DMS53 treated with DMSO at 0.1 percent for 48 hours (cell line): ENCODE data around the gene HES5.

ENCODE experiments used
- DNase-seq: peaks from one replicate; lab custom pipeline; 2025; ENCODE audit not compliant: unreplicated experiment; lab: John Stamatoyannopoulos, UW

The HES5 gene

GRCh38 chr1:2516124-2516523, 13.9 kb downstream of the HES5 start:
- DNase-seq, result no peak

DNA sequence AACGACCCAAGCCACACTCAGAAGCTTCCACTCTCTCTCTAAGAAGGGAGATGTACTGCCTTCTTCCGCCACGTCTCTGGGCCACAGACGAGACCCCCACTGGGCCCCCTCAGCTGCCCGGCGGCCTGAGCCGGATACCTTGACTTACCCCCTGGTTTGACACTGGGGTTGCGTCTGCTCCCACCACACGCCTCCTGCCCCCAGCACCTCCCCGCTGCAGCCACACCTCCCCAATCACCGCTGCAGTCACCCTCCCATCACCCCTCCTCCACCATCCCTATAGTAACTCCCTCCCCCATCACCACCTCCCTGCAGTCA, 14.3 kb downstream of the HES5 start:
- no peak for DNase-seq

- DNase-seq, result no peak
These were observed 14.9 kb downstream of the HES5 start for GRCh38 chr1:2514863-2515762.

DNA sequence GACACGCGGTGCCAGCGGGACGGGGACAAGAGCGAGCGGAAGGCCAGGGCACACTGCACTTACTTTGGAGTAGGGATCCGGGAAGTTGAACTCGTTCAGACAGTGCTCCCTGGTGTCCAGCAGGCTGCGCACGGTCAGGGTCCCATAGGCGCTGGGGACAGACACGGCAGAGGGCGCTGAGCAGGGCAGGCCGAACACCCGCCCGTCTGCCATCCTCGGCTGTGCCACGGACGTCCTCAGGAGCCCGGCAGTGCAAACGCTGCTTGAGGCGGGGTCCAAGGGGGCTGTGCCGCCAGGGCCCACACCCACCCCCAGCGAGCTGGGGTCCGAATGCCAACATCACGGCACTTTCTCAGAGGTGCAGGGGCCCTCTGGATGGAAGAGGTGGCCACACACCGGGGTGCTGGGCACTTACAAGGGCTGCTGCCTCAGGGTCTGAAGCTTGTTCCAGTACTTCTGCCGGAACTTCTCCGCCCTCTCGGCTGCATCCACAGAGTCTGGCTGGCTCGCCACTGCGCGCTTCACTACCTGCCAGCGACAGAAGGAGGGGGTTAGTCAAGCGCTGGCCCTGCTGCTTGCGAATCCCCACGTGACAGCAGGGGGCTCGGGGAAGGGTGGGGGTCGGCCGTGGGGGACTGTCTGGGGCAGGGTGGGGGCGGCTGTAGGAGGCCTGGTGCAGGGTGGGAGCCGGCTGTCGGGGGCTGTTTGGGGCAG, 16.0 kb downstream of the HES5 start:
- DNase-seq, result no peak

DNA sequence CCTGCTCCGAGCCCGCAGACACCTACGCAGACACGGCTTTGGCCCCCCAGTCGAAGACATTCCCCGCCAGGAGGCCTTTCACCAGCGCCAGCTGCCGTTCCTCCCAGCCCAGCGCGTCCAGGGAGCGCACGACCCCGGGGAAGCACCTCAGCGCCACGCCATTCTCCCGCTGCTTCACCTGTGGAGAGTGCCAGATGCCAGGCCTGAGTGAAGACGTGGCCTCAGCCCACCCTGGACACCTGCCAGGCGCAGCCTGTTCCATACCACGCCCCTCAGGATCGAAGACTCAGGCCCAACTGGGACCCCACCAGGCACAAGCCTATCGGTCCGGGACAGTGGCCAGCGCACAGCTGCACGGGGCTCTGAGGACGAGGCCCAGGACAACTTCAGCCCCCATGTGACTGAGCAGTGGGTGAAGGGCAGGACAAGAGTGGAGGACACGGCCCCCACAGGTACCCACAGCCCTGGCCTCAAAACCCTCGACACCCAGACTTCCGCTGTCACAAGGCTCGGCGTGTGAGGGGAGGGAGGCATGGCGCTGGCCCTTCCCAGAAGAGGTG, 17.1 kb downstream of the HES5 start:
- DNase-seq, result no peak

- no peak for DNase-seq
These were observed 19.5 kb downstream of the HES5 start for GRCh38 chr1:2510366-2511155.

DNA sequence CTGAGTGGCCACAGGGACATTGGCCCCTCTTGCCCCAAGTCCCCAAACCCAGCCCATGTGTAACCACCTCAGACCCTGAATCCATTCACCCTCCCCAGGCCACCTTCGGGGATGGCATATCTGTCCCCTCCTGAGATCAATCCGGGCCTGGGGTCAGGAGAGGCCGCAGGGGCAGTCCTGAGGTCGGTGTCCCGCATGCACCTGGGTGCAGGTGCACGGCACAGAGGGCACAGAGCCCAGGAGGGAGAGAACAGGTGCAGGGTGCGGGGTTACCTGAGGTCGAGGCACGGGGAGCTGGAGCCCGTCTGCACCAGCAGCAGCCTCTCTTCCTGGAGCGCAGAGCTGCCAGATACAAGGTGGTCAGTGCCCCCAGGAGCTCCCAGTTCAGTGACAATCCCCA, 20.5 kb downstream of the HES5 start:
- no peak for DNase-seq

GRCh38 chr1:2508751-2509150, 21.3 kb downstream of the HES5 start:
- DNase-seq, result no peak

- no peak for DNase-seq
These were observed 21.9 kb downstream of the HES5 start for GRCh38 chr1:2508180-2508579.

DNA sequence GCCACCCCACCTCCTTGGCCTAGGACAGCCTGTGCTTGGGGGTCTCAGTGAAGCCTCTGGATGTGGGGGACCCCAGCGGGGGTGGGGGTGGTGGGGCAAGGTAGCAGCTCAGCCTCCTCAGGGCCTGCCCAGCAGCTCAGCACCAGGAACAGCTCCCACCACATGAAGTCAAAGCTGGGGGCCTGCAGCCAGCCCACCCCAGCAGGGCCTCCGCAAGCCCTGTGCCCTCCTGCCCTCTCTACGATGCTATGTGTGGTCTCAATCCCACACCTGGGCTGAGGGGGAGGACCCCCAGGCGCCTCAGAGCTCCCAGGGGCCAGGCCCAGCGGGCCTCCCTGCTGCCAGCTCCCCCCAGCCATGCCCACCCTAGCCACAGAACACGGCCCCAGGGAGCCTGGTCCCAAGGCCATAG, 22.3 kb downstream of the HES5 start:
- no peak for DNase-seq

- no peak for DNase-seq
These were observed 23.0 kb downstream of the HES5 start for GRCh38 chr1:2506901-2507565.

GRCh38 chr1:2506007-2506860, 23.8 kb downstream of the HES5 start:
- no peak for DNase-seq

- DNase-seq, result no peak
These were observed 24.5 kb downstream of the HES5 start for GRCh38 chr1:2505461-2505994.

DNA sequence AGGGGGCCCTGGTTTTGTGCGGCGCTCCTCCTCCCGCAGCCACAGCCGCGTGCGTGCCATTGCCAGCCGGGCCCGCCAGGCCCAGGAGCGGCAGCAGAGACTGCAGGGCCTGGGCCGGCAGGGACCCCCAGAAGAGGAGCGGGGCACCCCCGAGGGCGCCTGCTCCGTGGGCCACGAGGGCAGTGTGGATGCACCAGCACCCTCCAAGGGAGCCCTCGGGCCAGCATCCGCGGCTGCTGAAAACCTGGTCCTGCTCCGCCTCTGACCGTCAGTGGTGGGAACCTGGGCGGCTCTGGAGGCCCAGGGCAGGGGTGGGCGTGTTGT, 25.2 kb downstream of the HES5 start:
- no peak for DNase-seq

GRCh38 chr1:2504225-2504948, 25.7 kb downstream of the HES5 start:
- DNase-seq, result no peak

DNA sequence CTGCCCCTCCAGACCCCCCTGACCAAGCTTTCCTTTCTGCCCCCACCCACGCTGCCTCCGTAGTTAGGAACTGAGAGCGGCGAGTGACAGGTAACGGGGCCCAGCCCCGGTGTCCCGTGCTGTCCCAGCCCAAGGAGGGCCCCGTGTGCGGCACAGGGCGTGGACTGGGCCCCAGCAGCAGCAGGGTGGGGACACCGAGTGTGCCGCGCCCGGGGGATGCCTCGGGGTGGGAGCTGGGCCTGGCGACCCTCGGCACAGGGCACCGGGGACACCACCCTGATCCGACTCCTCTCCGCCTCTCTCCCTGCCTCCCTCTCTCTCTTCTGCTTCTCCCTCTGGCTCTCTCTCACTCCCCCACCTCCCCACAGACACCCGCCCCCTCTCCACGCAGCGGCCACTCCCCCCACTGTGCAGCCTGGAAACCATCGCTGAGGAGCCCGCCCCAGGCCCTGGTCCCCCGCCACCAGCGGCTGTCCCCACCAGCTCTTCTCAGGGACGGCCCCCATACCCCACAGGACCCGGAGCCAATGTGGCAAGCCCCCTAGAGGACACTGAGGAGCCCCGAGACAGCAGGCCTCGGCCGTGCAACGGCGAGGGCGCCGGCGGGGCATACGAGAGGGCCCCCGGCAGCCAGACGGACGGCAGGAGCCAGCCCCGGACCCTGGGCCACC, 26.4 kb downstream of the HES5 start:
- no peak for DNase-seq

DNA sequence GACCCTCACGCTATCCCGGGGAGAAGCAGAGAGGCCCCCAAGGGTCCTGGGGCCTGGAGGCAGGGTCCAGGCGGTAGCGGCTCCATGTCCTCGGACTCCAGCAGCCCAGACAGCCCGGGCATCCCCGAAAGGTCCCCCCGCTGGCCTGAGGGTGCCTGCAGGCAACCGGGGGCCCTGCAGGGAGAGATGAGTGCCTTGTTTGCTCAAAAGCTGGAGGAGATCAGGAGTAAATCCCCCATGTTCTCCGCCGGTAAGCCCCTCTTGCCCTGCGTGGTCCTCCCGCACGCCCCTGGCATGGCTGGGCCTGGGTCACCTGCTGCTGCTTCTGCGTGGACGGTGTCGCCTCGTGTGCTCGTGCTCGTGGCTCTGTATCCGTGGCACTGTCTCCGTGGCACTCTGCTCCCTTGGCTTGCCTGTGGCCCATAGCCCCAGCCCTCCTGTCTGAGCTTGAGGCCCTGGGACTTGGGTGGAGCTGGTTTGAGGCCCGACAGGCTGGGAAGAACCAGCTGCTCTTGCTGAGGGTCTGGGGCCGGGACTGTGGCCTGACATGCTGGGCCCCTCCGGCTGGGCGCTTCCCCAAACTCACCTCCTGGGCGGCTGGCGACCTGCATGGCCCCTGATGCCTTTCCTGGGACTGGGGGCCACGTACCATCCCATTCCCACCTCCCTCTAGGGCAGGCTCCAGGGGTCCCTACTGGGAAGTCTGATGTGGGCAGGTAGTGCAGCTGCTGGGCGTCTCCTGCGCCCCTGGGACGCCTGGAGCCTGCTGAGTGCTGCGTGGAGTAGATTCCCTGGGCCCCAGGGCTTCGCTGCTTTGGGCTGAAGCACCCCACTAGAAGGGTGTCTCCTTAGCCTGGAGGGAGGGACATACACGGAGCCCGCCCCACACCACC, 27.2 kb downstream of the HES5 start:
- DNase-seq, result no peak

DNA sequence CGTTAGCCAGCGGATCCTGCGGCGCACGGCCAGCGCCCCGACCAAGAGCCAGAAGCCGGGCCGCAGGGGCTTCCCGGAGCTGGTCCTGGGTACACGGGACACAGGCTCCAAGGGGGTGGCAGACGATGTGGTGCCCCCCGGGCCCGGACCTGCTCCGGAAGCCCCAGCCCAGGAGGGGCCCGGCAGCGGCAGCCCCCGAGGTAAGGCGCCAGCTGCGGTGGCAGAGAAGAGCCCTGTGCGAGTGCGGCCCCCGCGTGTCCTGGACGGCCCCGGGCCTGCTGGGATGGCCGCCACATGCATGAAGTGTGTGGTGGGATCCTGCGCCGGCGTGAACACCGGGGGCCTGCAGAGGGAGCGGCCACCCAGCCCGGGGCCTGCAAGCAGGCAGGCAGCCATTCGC, 27.9 kb downstream of the HES5 start:
- DNase-seq, result no peak
